ENCODE results near the gene MYL7. TPM values are rescaled to one million over a fixed set of nuclear protein-coding genes. Genes with fewer than 3 reads are reported as not detected.

Gene MYL7
- polyA plus RNA-seq, 3 donors = not detected

DNA sequence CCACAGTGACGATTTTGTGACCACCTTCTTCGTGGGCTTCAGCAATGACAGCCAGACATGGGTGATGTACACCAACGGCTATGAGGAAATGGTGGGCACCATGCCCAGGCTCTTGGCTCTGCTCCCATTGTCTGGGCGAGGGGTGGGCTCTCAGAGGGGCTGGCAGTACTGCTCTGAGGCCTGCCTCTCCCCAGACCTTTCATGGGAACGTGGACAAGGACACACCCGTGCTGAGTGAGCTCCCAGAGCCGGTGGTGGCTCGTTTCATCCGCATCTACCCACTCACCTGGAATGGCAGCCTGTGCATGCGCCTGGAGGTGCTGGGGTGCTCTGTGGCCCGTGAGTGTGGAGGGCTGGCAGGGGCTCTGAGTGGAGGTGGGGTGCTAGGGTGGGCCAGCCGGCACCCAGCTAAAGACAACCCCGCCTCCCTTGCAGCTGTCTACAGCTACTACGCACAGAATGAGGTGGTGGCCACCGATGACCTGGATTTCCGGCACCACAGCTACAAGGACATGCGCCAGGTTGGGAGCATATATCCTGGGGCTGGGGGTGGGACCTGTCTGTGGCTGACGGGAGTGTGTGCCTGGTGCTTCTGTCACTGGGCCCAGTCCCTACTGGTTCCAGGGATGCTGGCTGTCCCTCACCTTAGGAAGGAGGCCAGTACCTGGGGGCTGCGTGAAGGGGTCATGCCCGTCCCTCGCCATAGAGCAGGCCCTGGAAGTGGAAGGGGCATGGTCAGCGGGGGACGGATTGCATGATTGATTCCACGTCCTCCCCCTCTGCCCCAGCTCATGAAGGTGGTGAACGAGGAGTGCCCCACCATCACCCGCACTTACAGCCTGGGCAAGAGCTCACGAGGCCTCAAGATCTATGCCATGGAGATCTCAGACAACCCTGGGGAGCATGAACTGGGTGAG, 30.2 kb downstream of the MYL7 start:
- peaks cover 0 to 3% of the 10 kb centered on the region in 2 donors for H3K36me3 ChIP-seq (replicated peaks in 1 of 2; ENCODE audit: control insufficient read depth in 1 of 2, insufficient read depth in 2 of 2, low read length in 2 of 2)
- H3K27ac ChIP-seq (ENCODE audit: low read depth in 1 of 2, low read length in 2 of 2) = no peak overlapping the region
- H4K20me1 ChIP-seq (ENCODE audit: insufficient read depth, low read length) = no peaks in the 10 kb centered on the region
- no peak for DNase-seq
- Mint-ChIP-seq H3K4me3 (no peak overlapping the region), H3K36me3 (peaks cover 10 to 25% of the 10 kb centered on the region in 2 donors), H3K27me3 (ENCODE audit: low read depth in 3 of 3) (peaks cover 2 to 4% (median 4%) of the 10 kb centered on the region in 3 donors), H3K27ac (no peak overlapping the region), H3K9me3 (peaks cover 0 to 8% (median 3%) of the 10 kb centered on the region in 7 donors), H3K4me1 (no peaks in the 10 kb centered on the region)
- no peaks in the 10 kb centered on the region for H3K79me2 ChIP-seq (ENCODE audit: insufficient read depth, low read length)
- H3K9ac ChIP-seq (ENCODE audit: insufficient read depth, low read length, poor library complexity, severe bottlenecking) = no peak overlapping the region
- intact Hi-C loops (cut with micrococcal nuclease) = no loop called here
- H2AFZ ChIP-seq (ENCODE audit: insufficient read depth, low read depth, low read length, poor library complexity, severe bottlenecking) = no peak overlapping the region
- H3K4me1 ChIP-seq (ENCODE audit: control insufficient read depth in 1 of 2, insufficient read depth in 2 of 2, low read length in 2 of 2) = no peaks in the 10 kb centered on the region
- TF ChIP-seq, protein P1, sequence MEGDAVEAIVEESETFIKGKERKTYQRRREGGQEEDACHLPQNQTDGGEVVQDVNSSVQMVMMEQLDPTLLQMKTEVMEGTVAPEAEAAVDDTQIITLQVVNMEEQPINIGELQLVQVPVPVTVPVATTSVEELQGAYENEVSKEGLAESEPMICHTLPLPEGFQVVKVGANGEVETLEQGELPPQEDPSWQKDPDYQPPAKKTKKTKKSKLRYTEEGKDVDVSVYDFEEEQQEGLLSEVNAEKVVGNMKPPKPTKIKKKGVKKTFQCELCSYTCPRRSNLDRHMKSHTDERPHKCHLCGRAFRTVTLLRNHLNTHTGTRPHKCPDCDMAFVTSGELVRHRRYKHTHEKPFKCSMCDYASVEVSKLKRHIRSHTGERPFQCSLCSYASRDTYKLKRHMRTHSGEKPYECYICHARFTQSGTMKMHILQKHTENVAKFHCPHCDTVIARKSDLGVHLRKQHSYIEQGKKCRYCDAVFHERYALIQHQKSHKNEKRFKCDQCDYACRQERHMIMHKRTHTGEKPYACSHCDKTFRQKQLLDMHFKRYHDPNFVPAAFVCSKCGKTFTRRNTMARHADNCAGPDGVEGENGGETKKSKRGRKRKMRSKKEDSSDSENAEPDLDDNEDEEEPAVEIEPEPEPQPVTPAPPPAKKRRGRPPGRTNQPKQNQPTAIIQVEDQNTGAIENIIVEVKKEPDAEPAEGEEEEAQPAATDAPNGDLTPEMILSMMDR (IDR thresholded peaks at IDR 0.05) = no peak
- no peaks in the 10 kb centered on the region for H3K9me3 ChIP-seq (replicated peaks in 1 of 2; ENCODE audit: control insufficient read depth in 1 of 2, insufficient read depth in 1 of 2, low read length in 2 of 2)
- H3K4me2 ChIP-seq (replicated peaks; ENCODE audit: extremely low read depth, low read length, poor library complexity, severe bottlenecking) = no peak overlapping the region
- 79% methylated on average over 14 of the region's 27 CpGs for WGBS (ENCODE audit: insufficient coverage)
- H3K4me3 ChIP-seq (replicated peaks in 1 of 3; ENCODE audit: low read depth in 2 of 3, low read length in 3 of 3) = no peak overlapping the region
- peaks cover 0 to under 1% of the 10 kb centered on the region in 2 donors for H3K27me3 ChIP-seq (ENCODE audit: control insufficient read depth in 2 of 2, insufficient read depth in 2 of 2, low read length in 2 of 2)

DNA sequence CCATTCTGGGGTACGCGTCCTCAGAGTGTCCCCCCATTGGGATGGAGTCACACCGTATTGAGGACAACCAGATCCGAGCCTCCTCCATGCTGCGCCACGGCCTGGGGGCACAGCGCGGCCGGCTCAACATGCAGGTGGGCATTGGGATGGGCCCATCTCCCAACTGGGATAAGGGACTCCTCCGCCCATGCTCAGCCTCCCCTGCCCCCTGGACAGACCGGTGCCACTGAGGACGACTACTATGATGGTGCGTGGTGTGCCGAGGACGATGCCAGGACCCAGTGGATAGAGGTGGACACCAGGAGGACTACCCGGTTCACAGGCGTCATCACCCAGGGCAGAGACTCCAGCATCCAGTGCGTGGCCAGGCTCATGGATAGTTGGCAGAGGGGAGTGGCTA, 31.1 kb downstream of the MYL7 start:
- no peak overlapping the region for H2AFZ ChIP-seq (ENCODE audit: insufficient read depth, low read depth, low read length, poor library complexity, severe bottlenecking)
- H3K79me2 ChIP-seq (ENCODE audit: insufficient read depth, low read length) = no peaks in the 10 kb centered on the region
- H3K27ac ChIP-seq (ENCODE audit: low read depth in 1 of 2, low read length in 2 of 2) = no peak overlapping the region
- H3K4me1 Mint-ChIP-seq = peaks cover 3% of the 10 kb centered on the region
- 98% methylated on average over 17 of the region's 18 CpGs for WGBS (ENCODE audit: insufficient coverage)
- intact Hi-C loops (cut with micrococcal nuclease) = no loop called here
- H3K27ac Mint-ChIP-seq = no peak overlapping the region
- H3K9ac ChIP-seq (ENCODE audit: insufficient read depth, low read length, poor library complexity, severe bottlenecking) = no peak overlapping the region
- no peak overlapping the region for H3K4me2 ChIP-seq (replicated peaks; ENCODE audit: extremely low read depth, low read length, poor library complexity, severe bottlenecking)
- no peak for DNase-seq
- H3K36me3 ChIP-seq (replicated peaks in 1 of 2; ENCODE audit: control insufficient read depth in 1 of 2, insufficient read depth in 2 of 2, low read length in 2 of 2) = peaks cover 0 to 2% of the 10 kb centered on the region in 2 donors
- no peak overlapping the region for H3K4me3 Mint-ChIP-seq
- H3K27me3 ChIP-seq (ENCODE audit: control insufficient read depth in 2 of 2, insufficient read depth in 2 of 2, low read length in 2 of 2) = peaks cover 3 to 10% of the 10 kb centered on the region in 2 donors
- peaks cover 11 to 14% (median 11%) of the 10 kb centered on the region in 3 donors for H3K27me3 Mint-ChIP-seq (ENCODE audit: low read depth in 3 of 3)
- peaks cover 0 to 10% (median 3%) of the 10 kb centered on the region in 7 donors for H3K9me3 Mint-ChIP-seq
- no peaks in the 10 kb centered on the region for H3K4me1 ChIP-seq (ENCODE audit: control insufficient read depth in 1 of 2, insufficient read depth in 2 of 2, low read length in 2 of 2)
- H3K9me3 ChIP-seq (replicated peaks in 1 of 2; ENCODE audit: control insufficient read depth in 1 of 2, insufficient read depth in 1 of 2, low read length in 2 of 2) = no peaks in the 10 kb centered on the region
- TF ChIP-seq, protein P1 (IDR thresholded peaks at IDR 0.05) = no peak
- H3K36me3 Mint-ChIP-seq = peaks cover 5 to 15% of the 10 kb centered on the region in 2 donors
- H3K4me3 ChIP-seq (replicated peaks in 1 of 3; ENCODE audit: low read depth in 2 of 3, low read length in 3 of 3) = no peak overlapping the region
- H4K20me1 ChIP-seq (ENCODE audit: insufficient read depth, low read length) = no peaks in the 10 kb centered on the region
